Activated T-helper 1 cell treated with anti-CD3 and anti-CD28 coated beads, Interleukin-12 subunit alpha, Interleukin-12 subunit beta, Interleukin-2, Interleukin-4 antibody, amounts not matched to agents 30 ng/mL and 10 ng/mL and 1 ng/mL, durations not matched to agents 14 hours and 24 hours and 36 hours (primary cell): ENCODE results near the gene AMIGO2. TPM values are rescaled to one million over a fixed set of nuclear protein-coding genes. Genes with fewer than 3 reads are reported as not detected.

Experiments used
- DNase-seq: peaks from one replicate; pipeline ENCODE4 v3.0.0; 2021; ENCODE audit warnings: low spot score
- H3K27ac Mint-ChIP-seq: one replicate; pipeline ENCODE4 v1.8.0; 2021; ENCODE audit warnings: mild to moderate bottlenecking, mixed read lengths
- H3K27me3 Mint-ChIP-seq: one replicate; pipeline ENCODE4 v1.8.0; 2022; ENCODE audit warnings: mild to moderate bottlenecking, moderate library complexity, mixed read lengths; ENCODE audit not compliant: insufficient read depth
- H3K36me3 Mint-ChIP-seq: one replicate; pipeline ENCODE4 v1.8.0; 2021; ENCODE audit warnings: low read depth, mixed read lengths
- H3K4me1 Mint-ChIP-seq: one replicate; pipeline ENCODE4 v1.8.0; 2021; ENCODE audit warnings: low read depth, mixed read lengths
- H3K4me3 Mint-ChIP-seq: one replicate; pipeline ENCODE4 v1.8.0; 2021; ENCODE audit warnings: mild to moderate bottlenecking, moderate library complexity, mixed read lengths
- H3K9me3 Mint-ChIP-seq: one replicate; pipeline ENCODE4 v1.8.0; 2021; ENCODE audit warnings: mixed read lengths
- intact Hi-C: fragments of 100-400 bp; cut with micrococcal nuclease; formaldehyde crosslinking; loops from one replicate; pipeline ENCODE4 v1.15.1; 2024
- total RNA-seq: library from RNA; stranded (reverse); gene quantifications from 2 replicates; pipeline ENCODE4 v1.2.3, GENCODE V29; 2022

Gene AMIGO2
- total RNA-seq, 1 donor from 2014 or later: 11.6 TPM

DNA sequence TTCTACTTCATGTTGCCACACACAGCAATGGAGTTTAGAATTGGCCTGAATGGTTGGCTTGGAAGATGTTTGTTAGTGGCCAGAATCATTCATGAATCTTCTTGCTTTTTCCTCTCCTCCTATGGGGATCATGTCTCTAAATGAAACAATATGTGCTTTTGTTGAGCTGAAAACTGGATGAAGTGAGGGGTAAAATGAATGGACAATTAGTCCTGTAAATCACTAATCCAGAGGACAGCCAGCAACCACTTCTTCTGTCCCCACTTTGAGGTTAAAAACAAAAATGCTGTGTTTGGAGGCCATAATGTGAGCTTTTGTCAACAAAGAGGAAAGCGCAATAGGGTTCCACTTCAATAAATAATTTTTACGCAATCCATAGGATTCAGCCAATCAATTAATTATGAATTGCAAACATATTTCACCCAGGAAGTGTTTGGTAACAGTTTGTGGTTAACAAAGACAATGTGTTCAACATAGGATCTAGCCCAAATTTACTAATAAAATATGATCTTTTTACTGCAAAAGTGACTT lies 30.3 kb upstream of the AMIGO2 start:
- Mint-ChIP-seq H3K27ac (no peak overlapping the region), H3K4me1 (peaks cover 26% of the 10 kb centered on the region), H3K4me3 (no peak overlapping the region), H3K27me3 (no peaks in the 10 kb centered on the region), H3K36me3 (peaks cover 39% of the 10 kb centered on the region), H3K9me3 (no peaks in the 10 kb centered on the region)
- DNase-seq: no peak
- intact Hi-C loops: loop anchor here (2.0 kb wide), 1 partner anchor 77 kb away; no protein-coding TSS in a partner anchor

DNA sequence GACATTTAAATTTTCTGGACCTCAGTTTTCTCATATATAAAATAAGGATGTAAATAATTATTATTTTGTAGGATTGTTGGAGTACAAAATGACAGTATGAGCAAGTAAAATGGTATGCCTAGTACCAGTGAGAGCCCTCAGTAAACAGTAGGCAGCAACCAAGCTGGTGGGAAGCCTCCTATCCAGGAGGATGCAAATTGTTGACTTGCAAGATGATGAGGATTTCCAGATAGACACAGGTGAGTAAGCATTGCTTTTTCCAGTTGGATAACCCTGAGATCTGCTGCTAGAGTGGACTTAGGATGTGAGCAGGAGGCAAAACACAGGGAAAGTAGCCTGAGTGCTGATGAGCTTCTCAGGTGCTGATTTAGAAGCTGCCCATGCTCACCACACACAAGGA lies 28.2 kb upstream of the AMIGO2 start:
- Mint-ChIP-seq H3K9me3 (no peaks in the 10 kb centered on the region), H3K4me1 (peaks cover 24% of the 10 kb centered on the region), H3K4me3 (no peak overlapping the region), H3K36me3 (peaks cover 35% of the 10 kb centered on the region), H3K27me3 (no peaks in the 10 kb centered on the region), H3K27ac (no peak overlapping the region)
- no peak for DNase-seq
- intact Hi-C loops: no loop called here

DNA sequence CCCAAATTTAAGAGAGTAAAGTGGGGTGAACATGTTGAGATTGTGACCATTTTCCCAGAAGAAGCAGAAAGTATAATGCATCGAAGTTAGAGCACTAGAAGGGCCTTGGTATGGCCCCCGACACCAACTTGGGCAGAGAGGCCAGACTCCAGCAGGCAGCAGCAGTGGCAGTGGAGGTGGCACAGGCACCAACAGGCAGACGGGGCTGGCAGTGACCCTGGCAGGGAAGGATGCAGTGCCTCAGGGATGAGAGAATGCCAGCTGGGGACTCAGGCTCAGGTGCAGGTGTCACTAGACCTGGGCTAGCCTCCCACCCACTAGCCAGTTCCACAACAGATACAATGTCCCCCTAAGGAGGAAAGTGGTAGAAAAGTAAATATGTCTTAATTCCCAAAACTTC lies 27.7 kb upstream of the AMIGO2 start:
- H3K36me3 Mint-ChIP-seq: peaks cover 32% of the 10 kb centered on the region
- no peaks in the 10 kb centered on the region for H3K27me3 Mint-ChIP-seq
- no peaks in the 10 kb centered on the region for H3K9me3 Mint-ChIP-seq
- no peak for DNase-seq
- peaks cover 20% of the 10 kb centered on the region for H3K4me1 Mint-ChIP-seq
- no peak overlapping the region for H3K27ac Mint-ChIP-seq
- no peak overlapping the region for H3K4me3 Mint-ChIP-seq
- intact Hi-C loops: no loop called here

DNA sequence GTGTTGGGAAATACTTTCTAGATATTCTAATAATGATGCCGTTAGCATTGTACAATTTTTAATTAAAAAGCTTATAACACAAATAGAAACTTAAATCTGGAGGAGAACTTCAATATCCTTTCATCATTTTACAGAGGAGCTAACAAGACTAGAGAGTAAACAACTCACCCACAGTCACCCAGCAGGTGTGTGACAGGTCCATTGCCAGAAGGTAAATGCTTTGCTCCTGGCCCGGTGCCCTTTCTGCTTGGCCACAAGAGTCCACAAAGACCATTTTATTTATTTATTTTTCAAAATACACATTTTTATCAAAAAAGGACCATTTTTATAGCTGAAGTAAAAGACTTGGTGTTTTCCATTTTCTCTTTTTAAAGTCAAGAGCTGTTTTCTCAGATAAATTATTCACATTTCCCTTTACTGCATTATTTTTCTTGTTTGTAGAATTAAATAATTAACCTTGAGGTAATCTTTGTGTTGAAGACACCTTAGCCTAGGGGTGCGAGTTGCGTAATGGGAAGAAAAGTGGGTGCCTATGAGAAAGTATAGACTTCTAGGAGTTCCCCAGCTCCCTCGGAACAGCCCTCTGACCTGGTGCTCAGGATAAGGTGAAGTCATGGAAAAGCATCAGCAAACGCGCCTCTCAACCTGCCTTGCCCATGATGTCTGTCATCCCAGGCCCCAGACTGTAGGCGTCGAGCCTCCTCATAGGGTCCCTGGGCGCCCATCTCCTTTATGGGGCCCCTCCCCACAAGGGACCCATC lies 26.3 kb upstream of the AMIGO2 start:
- intact Hi-C loops: no loop called here
- Mint-ChIP-seq H3K4me3 (no peak overlapping the region), H3K4me1 (peaks cover 9% of the 10 kb centered on the region), H3K27me3 (no peaks in the 10 kb centered on the region), H3K36me3 (peaks cover 32% of the 10 kb centered on the region), H3K9me3 (no peaks in the 10 kb centered on the region), H3K27ac (no peak overlapping the region)
- no peak for DNase-seq

DNA sequence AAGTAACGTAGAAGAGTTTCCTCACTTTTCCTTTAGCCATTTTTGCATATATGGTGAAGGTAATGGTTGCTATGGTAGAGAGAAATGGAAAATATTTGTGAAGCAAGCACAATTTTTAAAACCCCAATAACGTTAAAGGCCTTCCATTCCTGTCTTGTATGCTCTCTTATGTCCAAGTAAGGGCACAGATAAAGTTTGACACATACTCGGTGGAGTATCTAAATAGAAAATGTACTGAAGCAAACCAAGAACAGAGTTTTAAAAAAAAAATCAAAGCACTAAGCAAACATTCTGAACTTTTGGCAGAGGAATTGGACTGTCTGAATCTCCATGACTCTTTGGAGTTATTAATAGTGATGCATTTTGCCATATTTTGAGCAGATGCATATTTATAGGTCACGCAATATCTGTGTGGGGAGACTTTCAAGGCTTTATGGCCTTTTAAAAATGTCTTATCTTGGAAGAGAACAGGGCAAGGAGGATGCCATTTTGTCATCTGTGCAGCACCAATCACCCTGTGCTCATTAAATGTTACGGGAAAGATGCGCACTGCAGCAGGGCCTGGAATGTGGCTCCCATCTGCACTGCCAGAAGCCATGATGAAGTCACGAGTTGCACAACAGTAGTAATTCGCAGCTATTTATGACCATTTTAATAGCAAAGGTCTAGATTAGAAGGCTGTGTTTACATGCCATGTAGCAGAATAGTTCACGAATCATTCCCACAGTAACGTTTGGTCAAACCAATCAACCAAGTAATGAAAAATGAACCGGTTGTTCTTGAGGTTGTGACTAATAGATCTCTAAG lies 23.3 kb upstream of the AMIGO2 start:
- Mint-ChIP-seq H3K27me3 (no peaks in the 10 kb centered on the region), H3K27ac (no peak overlapping the region), H3K4me1 (no peaks in the 10 kb centered on the region), H3K9me3 (no peaks in the 10 kb centered on the region), H3K4me3 (no peak overlapping the region), H3K36me3 (peaks cover 17% of the 10 kb centered on the region)
- intact Hi-C loops: no loop called here
- no peak for DNase-seq

DNA sequence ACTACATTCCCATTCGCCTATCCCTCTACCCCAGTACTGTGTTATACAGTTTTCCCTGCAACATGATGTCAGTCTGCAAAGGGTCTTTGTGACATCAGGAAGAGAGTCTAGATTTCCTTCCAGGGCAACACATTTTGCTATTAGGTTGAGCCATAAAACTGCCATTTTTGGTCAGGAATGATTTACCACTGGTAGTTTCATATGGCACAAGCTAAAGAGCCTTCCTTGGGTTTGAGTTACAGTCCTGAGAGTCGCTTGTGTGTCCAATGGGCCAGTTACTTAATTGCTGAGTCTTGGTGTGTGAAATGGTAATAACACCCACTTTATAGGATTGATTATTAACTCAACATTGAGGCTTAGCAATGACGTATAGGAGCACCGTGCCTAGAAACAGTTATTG lies 22.6 kb upstream of the AMIGO2 start:
- DNase-seq: no peak
- Mint-ChIP-seq H3K27ac (no peak overlapping the region), H3K27me3 (no peaks in the 10 kb centered on the region), H3K9me3 (no peaks in the 10 kb centered on the region), H3K4me3 (no peak overlapping the region), H3K36me3 (peaks cover 17% of the 10 kb centered on the region), H3K4me1 (no peaks in the 10 kb centered on the region)
- intact Hi-C loops: no loop called here

DNA sequence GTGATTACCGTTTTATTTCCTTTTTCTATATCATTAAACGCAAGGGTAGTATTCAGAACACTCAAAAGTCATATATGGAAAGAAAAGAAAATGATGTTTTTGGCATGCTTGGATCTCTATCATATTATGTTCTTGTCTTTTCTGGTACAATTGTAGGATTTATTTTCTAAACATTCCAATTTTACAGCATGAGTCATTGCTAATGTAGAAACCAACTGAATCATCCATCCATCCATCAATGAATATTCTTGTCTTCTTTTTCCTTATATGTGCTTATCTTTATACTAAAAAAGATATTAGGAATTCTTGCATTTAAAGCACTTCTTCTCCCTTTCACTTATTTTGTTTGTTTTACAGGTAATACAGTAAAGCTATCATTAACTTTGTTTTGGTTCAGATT lies 20.4 kb upstream of the AMIGO2 start:
- Mint-ChIP-seq H3K9me3 (no peaks in the 10 kb centered on the region), H3K4me1 (peaks cover 6% of the 10 kb centered on the region), H3K36me3 (peaks cover 7% of the 10 kb centered on the region), H3K27me3 (no peaks in the 10 kb centered on the region), H3K4me3 (no peak overlapping the region), H3K27ac (no peak overlapping the region)
- DNase-seq: no peak
- intact Hi-C loops: no loop called here

DNA sequence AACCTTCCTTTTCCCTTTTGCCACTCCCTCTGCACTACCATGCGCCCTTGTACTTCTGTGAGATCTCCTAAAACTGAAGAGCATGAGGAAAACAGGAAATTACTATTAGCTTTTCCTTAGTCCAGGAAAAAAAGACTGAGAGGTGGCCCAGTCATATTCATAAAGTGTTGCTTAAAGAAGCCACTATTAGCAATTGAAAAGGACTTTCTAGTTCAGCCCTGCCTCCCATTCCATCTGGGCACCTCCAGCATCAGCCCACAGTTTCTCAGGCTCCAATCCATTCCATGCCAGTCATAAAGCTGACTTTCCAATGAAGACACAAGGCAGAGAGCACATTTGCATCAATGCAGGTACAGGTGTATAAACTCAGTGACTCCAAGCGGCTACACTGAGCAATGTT lies 19.9 kb upstream of the AMIGO2 start:
- Mint-ChIP-seq H3K9me3 (no peaks in the 10 kb centered on the region), H3K36me3 (peaks cover 7% of the 10 kb centered on the region), H3K4me1 (peaks cover 11% of the 10 kb centered on the region), H3K27me3 (no peaks in the 10 kb centered on the region), H3K4me3 (no peak overlapping the region), H3K27ac (no peak overlapping the region)
- DNase-seq: no peak
- intact Hi-C loops: no loop called here

DNA sequence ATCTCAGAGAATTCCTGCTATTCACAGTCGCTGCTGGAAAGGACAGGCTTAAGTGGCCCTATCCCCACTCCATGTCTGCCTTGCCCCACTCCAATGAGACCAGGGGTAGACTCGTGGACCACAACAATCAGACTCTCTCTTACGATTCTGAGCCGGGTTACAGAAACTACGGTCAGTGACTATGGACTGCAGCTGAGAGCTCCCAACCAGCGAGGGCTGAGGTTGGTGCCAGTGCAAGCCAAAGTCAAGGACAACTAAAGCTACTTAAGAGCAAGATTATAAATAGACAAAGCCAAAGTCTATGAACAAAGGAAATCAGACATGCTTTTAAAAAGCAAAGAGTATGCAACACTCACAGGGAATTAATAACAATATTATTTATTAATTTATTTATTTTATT lies 18.3 kb upstream of the AMIGO2 start:
- intact Hi-C loops: no loop called here
- no peak overlapping the region for H3K27ac Mint-ChIP-seq
- H3K4me1 Mint-ChIP-seq: peaks cover 18% of the 10 kb centered on the region
- H3K27me3 Mint-ChIP-seq: no peaks in the 10 kb centered on the region
- DNase-seq: no peak
- H3K9me3 Mint-ChIP-seq: no peaks in the 10 kb centered on the region
- peaks cover 7% of the 10 kb centered on the region for H3K36me3 Mint-ChIP-seq
- no peak overlapping the region for H3K4me3 Mint-ChIP-seq

DNA sequence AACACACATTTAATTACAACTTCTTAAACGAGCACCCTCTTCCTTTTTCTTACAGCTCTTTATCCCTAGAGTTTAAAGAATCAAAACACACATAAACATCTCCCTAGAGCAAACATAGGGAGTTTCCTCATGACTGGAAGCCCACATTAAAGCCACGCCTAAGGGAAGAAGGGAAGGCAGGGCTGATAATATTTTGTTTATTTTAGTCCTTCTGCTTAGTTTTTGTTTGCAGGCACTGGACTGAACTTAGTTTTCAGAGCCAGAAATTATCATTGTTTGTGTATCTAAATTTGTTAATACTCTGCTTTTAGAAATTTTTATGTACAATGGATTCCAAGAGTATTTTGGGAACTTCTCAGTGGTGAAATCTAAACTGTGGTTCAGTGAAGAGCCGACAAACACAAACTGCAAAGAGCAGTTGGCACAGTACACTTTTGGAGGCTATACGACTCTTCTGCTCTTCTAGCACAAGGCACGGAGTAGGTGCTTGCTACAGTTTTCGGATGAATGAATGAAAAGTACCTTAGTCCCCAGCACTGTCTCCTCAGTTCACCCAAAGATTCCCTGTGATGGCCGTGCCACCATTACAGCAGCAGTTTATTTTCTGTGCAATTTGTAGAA lies 17.6 kb upstream of the AMIGO2 start:
- no peaks in the 10 kb centered on the region for H3K9me3 Mint-ChIP-seq
- intact Hi-C loops: no loop called here

DNA sequence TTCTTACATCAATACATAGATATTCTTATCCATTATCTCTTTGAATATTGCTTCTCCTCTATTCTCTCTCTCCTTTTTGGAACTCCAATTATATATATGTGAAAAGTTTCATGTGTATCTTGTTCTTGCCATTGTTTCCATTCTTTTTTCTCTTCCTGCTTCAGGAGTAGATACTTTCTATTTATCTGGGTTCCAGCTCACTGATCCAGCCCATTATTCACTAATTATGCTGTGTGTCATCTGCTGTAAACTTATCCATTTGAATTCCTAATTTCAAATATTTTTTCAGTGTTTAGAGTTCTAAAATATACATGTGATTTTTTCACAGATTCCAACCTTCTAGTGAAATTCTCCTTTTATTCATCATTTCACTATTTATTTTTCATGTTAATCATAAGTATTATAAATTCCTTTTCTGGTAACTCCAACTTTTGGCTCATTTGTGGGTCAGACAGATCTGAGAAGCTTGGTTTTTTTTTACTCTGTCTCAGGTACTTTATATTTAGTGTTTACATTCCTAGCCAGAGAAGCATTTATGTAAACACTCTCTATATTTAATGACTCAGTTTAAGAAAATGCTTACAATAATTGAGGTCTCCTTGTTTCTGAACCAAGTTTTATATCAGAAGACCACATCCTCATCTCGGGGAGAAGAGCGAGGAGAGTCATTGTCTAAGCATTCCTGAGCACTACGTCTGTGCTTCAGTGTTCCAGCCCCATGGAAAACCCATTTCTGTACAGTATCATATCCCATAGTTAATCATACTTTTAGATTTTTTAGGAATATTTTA lies 15.9 kb upstream of the AMIGO2 start:
- no peak for DNase-seq

More for the DNA sequence above, 17.6 kb upstream of the AMIGO2 start:
- Mint-ChIP-seq H3K27me3 (no peaks in the 10 kb centered on the region), H3K27ac (no peak overlapping the region), H3K36me3 (peaks cover 8% of the 10 kb centered on the region), H3K4me3 (no peak overlapping the region), H3K4me1 (peaks cover 18% of the 10 kb centered on the region)
- no peak for DNase-seq

DNA sequence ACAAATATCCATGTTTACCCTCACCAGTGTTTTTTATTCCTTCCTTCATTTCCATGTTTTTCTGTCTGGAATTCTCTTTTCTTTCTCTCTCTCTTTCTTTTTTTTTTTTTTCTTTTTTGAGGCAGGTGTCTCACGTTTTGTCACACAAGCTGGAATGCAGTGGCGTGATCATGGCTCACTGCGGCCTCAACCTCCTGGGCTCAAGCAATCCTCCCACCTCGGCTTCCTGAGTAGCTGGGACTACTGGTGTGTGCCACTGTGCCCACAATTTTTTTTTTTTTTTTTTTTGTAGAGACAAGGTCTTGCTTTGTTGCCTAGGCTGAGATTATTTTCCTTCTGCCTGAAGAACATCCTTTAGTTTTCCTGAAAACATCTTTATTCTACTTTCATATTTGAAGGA lies 15.0 kb upstream of the AMIGO2 start:
- Mint-ChIP-seq H3K9me3 (peaks cover 2% of the 10 kb centered on the region), H3K4me1 (peaks cover 18% of the 10 kb centered on the region), H3K36me3 (peaks cover 20% of the 10 kb centered on the region), H3K27ac (no peak overlapping the region), H3K27me3 (no peaks in the 10 kb centered on the region), H3K4me3 (no peak overlapping the region)
- no peak for DNase-seq
- intact Hi-C loops: no loop called here

More for the DNA sequence above, 15.9 kb upstream of the AMIGO2 start:
- Mint-ChIP-seq H3K9me3 (no peaks in the 10 kb centered on the region), H3K27ac (no peak overlapping the region), H3K4me3 (no peak overlapping the region), H3K4me1 (peaks cover 18% of the 10 kb centered on the region), H3K36me3 (peaks cover 16% of the 10 kb centered on the region), H3K27me3 (no peaks in the 10 kb centered on the region)
- intact Hi-C loops: no loop called here
